ENCODE results near the gene CROCC.
A peak's percentile ranks its signal among the peaks of the same experiment; 100 is the strongest.

Gene CROCC

GRCh38 chr1:16969057-16969611 is 47.4 kb downstream of the CROCC start:
- H3K4me3 ChIP-seq (replicated peaks in 1 of 2; ENCODE audit: low read depth in 2 of 2, low read length in 2 of 2): no peak overlapping the region

GRCh38 chr1:16969651-16970050 is 47.9 kb downstream of the CROCC start:
- DNase-seq (ENCODE audit: low read depth in 2 of 2): no peak
- no peak for TF ChIP-seq CTCF (IDR thresholded peaks at IDR 0.05; ENCODE audit: low read depth, low read length)
- H3K4me3 ChIP-seq (replicated peaks in 1 of 2; ENCODE audit: low read depth in 2 of 2, low read length in 2 of 2): no peak overlapping the region

More at GRCh38 chr1:16969057-16969611, 47.4 kb downstream of the CROCC start:
- no peak for TF ChIP-seq CTCF (IDR thresholded peaks at IDR 0.05; ENCODE audit: low read depth, low read length)
- DNase-seq (ENCODE audit: low read depth in 2 of 2): no peak

- TF ChIP-seq CTCF (IDR thresholded peaks at IDR 0.05; ENCODE audit: low read depth, low read length): no peak
- H3K4me3 ChIP-seq (replicated peaks in 1 of 2; ENCODE audit: low read depth in 2 of 2, low read length in 2 of 2): no peak overlapping the region
- DNase-seq (ENCODE audit: low read depth in 2 of 2): no peak
These were observed 48.6 kb downstream of the CROCC start for GRCh38 chr1:16970132-16970910.

- no peak for TF ChIP-seq CTCF (IDR thresholded peaks at IDR 0.05; ENCODE audit: low read depth, low read length)
- DNase-seq (ENCODE audit: low read depth in 2 of 2): peak; percentile 46 to 72
- no peak overlapping the region for H3K4me3 ChIP-seq (replicated peaks in 1 of 2; ENCODE audit: low read depth in 2 of 2, low read length in 2 of 2)
These were observed 49.8 kb downstream of the CROCC start for GRCh38 chr1:16971341-16972188.

GRCh38 chr1:16972189-16972895 is 50.6 kb downstream of the CROCC start:
- no peak for DNase-seq (ENCODE audit: low read depth in 2 of 2)
- no peak overlapping the region for H3K4me3 ChIP-seq (replicated peaks in 1 of 2; ENCODE audit: low read depth in 2 of 2, low read length in 2 of 2)
- no peak for TF ChIP-seq CTCF (IDR thresholded peaks at IDR 0.05; ENCODE audit: low read depth, low read length)

GRCh38 chr1:16973215-16973614 is 51.5 kb downstream of the CROCC start:
- DNase-seq (ENCODE audit: low read depth in 2 of 2): no peak
- no peak for TF ChIP-seq CTCF (IDR thresholded peaks at IDR 0.05; ENCODE audit: low read depth, low read length)
- H3K4me3 ChIP-seq (replicated peaks in 1 of 2; ENCODE audit: low read depth in 2 of 2, low read length in 2 of 2): no peak overlapping the region

Measured in cardiac fibroblast (primary cell).